Type B pancreatic cell (in vitro differentiated cells): Measurements from ENCODE around the gene TXNL4B. TPM values are rescaled to one million over a fixed set of nuclear protein-coding genes. Genes with fewer than 3 reads are reported as not detected.

Experiments used
- DNase-seq: peaks from one replicate; pipeline ENCODE4 v3.0.0; 2021; ENCODE audit warnings: mixed read lengths; ENCODE audit not compliant: unreplicated experiment; ENCODE audit errors: extremely low spot score
- H3K27ac Mint-ChIP-seq: 2 replicates; pipeline ENCODE4 v1.8.0; 2021; ENCODE audit warnings: mild to moderate bottlenecking, mixed read lengths
- H3K27me3 Mint-ChIP-seq: 2 replicates; pipeline ENCODE4 v1.8.0; 2021; ENCODE audit warnings: mixed read lengths
- H3K36me3 Mint-ChIP-seq: 2 replicates; pipeline ENCODE4 v1.8.0; 2021; ENCODE audit warnings: mixed read lengths
- H3K4me1 Mint-ChIP-seq: one replicate; pipeline ENCODE4 v1.8.0; 2021; ENCODE audit warnings: mixed read lengths; ENCODE audit not compliant: unreplicated experiment
- H3K4me3 Mint-ChIP-seq: 2 replicates; pipeline ENCODE4 v1.8.0; 2021; ENCODE audit warnings: mild to moderate bottlenecking, mixed read lengths
- H3K9me3 Mint-ChIP-seq: 2 replicates; pipeline ENCODE4 v1.8.0; 2021; ENCODE audit warnings: mixed read lengths
- CTCF ChIP-seq: fragments of 200-600 bp; sonication (generic); conservative IDR thresholded peaks from 2 replicates; pipeline ENCODE4 v1.5.0; 2021; ENCODE audit warnings: antibody characterized with exemption, mild to moderate bottlenecking
- long read RNA-seq: library from polyadenylated mRNA; unstranded; transcript quantifications from one replicate; pipeline ENCODE4 v2.0.0, GENCODE V29; 2020
- total RNA-seq: library from RNA; stranded (reverse); gene quantifications from 2 replicates; pipeline ENCODE4 v1.2.1, GENCODE V29; 2021; ENCODE audit warnings: low replicate concordance

TXNL4B gene
- total RNA-seq = 12.2 and 17.8 TPM in 2 replicates
- long read RNA-seq, transcript TXNL4B-201 (4 exons, 2,556 nt) = major isoform, 30 of 38 reads
- long read RNA-seq, partial matches to known transcripts = 4 of 38 reads
- long read RNA-seq, other reads (novel, unspliced or antisense) = 4 of 38 reads

DNA sequence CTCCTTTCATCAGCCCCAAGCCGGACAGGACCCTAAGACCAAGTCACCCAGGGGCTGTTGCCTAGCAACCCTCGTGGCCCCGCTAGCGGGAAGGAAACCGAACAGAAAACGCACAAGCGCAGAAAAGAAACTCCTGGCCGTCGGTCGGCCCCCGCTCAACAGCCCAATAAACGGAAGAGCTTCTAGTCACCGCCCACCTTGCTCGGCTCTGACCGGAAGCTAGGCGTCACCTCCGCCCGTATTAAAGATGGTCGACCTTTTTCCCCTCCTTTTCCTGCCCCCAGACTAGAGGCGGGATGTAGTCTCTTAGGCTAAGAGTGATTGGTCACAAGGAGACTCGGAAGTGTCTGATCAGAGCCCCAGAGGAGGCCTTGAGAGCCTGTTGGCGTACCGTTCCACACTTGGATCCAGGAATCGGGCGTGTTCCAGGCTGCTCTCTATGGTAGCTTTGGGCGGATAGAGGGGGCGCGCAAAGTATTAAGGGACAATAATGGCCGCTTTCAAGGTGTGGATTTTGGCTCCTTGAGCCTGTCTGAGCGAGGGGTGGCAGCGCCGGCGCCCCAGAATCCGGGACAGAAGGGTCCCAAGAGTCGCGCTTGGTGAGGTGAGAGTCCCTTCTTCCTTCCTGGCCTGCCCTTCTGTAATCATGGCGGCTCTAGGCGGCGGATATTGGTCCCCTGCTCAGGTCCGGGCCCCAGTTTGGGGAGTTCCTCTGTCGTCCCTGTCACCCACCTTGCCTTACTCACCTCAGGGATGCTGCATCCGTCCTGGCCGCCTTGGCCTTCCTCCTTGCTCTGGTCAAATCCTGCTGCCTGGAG lies at the start of gene TXNL4B, which contains the start of gene DHX38:
TXNL4B (minus strand) TSS at position 173 of the 818 bp plus-strand sequence. CDS start 2,871 bp downstream, outside the sequence.
DHX38 (plus strand) TSS at position 400 of the 818 bp plus-strand sequence. CDS start 2,311 bp downstream, outside the sequence.
- DNase-seq = peak; percentile 92
- Mint-ChIP-seq H3K27ac (peak within 1 kb of the TSS; percentile 98), H3K36me3 (peaks cover 18% of the 10 kb centered on the region), H3K4me3 (peak within 1 kb of the TSS; percentile 97), H3K27me3 (no peaks in the 10 kb centered on the region), H3K9me3 (no peaks in the 10 kb centered on the region), H3K4me1 (peaks cover 22% of the 10 kb centered on the region)
- no peak for TF ChIP-seq CTCF

DNA sequence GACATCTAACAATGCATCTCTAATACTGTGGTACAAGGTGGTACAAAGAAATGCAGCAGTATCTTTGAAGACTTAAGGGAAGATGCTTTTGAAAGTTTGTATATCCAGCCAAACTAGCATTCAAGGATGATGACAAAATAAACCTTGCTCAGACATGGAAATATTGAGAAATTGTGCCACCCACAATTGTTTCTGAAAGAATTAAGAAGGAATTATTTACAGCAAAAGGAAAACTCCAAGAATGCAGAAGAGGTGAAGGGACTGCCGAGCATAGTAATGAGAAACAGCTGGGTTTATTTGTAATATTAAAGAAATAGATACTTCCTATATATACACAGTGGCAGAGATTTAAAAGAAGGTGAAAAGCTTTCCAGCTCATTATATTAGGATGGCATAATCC lies 49.1 kb upstream of the TXNL4B start:
- H3K27ac Mint-ChIP-seq = no peak overlapping the region
- no peak overlapping the region for H3K4me3 Mint-ChIP-seq
- TF ChIP-seq CTCF = no peak
- no peaks in the 10 kb centered on the region for H3K4me1 Mint-ChIP-seq
- H3K36me3 Mint-ChIP-seq = no peaks in the 10 kb centered on the region
- H3K27me3 Mint-ChIP-seq = no peaks in the 10 kb centered on the region
- no peaks in the 10 kb centered on the region for H3K9me3 Mint-ChIP-seq
- no peak for DNase-seq

DNA sequence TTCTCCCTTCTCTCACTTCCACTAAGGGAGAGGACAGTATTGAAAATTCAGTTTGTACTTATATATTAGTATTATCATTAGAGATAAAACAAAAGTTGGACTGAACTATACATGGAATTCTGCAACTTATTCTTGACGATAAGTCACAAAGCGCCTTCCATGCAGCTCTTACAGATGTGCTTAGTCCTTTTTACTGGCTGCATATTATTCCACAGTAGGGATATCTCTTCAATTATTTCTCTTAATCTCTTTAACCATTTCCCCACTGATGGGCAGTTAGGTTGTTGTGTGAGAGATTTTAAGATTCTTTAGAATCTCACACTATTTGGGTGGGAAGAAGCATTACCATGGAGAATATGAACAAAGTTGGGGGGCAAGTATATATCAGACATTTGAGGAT lies 46.5 kb upstream of the TXNL4B start:
- Mint-ChIP-seq H3K9me3 (no peaks in the 10 kb centered on the region), H3K27me3 (no peaks in the 10 kb centered on the region), H3K4me1 (no peaks in the 10 kb centered on the region), H3K4me3 (no peak overlapping the region), H3K36me3 (no peaks in the 10 kb centered on the region), H3K27ac (no peak overlapping the region)
- no peak for DNase-seq
- no peak for TF ChIP-seq CTCF

DNA sequence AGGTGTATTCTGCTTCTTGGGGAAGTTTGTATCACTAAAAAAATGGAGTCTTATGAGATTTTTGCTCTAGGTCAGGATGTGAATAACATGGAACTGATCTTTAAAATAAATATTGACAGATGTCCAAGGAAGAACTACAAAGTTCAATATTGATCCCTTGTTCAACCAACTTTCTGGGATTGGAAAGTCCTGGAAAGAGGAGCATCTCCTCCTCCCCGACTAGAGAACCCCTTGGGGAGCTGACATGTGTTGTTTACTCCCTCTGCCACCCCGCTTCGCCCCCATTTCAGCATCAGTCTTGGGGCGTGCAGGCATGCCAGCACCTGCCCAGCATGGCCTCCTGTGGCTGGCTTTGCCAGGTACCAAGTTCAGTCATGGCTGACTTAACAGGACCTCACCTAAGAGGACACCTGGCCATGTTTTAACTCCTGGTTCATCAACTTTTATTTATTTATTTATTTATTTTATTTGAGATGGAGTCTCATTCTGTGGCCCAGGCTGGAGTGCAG lies 44.7 kb upstream of the TXNL4B start:
- H3K36me3 Mint-ChIP-seq = no peaks in the 10 kb centered on the region
- no peak for DNase-seq
- TF ChIP-seq CTCF = no peak
- no peak overlapping the region for H3K4me3 Mint-ChIP-seq
- H3K27me3 Mint-ChIP-seq = no peaks in the 10 kb centered on the region
- H3K4me1 Mint-ChIP-seq = no peaks in the 10 kb centered on the region
- H3K27ac Mint-ChIP-seq = no peak overlapping the region
- no peaks in the 10 kb centered on the region for H3K9me3 Mint-ChIP-seq

- H3K4me1 Mint-ChIP-seq = no peaks in the 10 kb centered on the region
- no peaks in the 10 kb centered on the region for H3K27me3 Mint-ChIP-seq
- DNase-seq = no peak
- H3K27ac Mint-ChIP-seq = no peak overlapping the region
- H3K4me3 Mint-ChIP-seq = no peak overlapping the region
- no peak for TF ChIP-seq CTCF
- H3K36me3 Mint-ChIP-seq = no peaks in the 10 kb centered on the region
- no peaks in the 10 kb centered on the region for H3K9me3 Mint-ChIP-seq
Observed at GRCh38 chr16:72137380-72138063, 44.1 kb upstream of the TXNL4B start.
